ENCODE data around the gene MYADML2. TPM values are rescaled to one million over a fixed set of nuclear protein-coding genes. Genes with fewer than 3 reads are reported as not detected.
"Not testable (repeated sequence)": the region's sequence is repeated elsewhere in the genome, so short reads cannot be mapped to it uniquely, and the experiment has no call there.

MYADML2 gene
- total RNA-seq, 1 donor from 2014 or later = 0.11 TPM

DNA sequence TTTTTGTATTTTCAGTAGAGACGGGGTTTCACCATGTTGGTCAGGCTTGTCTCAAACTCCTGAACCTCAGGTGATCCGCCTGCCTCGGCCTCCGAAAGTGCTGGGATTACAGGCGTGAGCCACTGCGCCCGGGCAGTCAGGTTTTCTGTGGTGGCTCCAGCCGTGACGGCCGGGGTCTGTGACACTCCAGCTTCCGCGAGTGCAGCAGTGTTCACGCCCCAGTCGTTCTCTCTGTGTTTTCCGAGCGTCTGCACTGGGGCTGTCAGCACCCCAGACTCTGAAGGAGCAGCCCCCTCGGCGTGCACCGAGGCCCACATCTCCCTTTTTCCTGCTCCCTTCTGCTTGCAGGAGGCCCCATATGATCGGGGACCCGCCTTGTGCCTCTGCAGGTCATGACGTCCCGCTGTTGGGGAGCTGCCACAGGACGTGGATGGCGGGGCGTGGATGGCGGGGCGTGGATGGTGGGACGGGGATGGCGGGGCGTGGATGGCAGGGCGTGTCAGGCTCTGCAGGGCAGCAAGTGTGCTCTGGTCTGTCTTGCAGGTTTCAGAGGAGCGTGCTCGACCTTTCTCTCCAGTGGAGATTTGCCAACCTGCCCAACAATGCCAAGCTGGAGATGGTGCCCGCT, 36.1 kb upstream of the MYADML2 start:
- no peak overlapping the region for H3K4me3 ChIP-seq
- peaks cover 15% of the 10 kb centered on the region for H3K27me3 Mint-ChIP-seq (ENCODE audit: insufficient read depth, low read depth)
- no peaks in the 10 kb centered on the region for H3K9me3 ChIP-seq (ENCODE audit: low read depth)
- no peaks in the 10 kb centered on the region for H4K20me1 ChIP-seq (ENCODE audit: low read depth)
- H3F3A ChIP-seq (ENCODE audit: low read depth) = peaks cover 4% of the 10 kb centered on the region
- H3K9ac ChIP-seq = no peak overlapping the region
- H3K36me3 Mint-ChIP-seq = peaks cover 13% of the 10 kb centered on the region
- H3K4me2 ChIP-seq = no peak overlapping the region
- H3K79me2 ChIP-seq (ENCODE audit: low read depth) = peaks cover 9% of the 10 kb centered on the region
- H3K27ac Mint-ChIP-seq = peak overlapping the region; percentile 50
- TF ChIP-seq EZH2phosphoT487 (IDR thresholded peaks at IDR 0.05) (no peak), EZH2 (IDR thresholded peaks at IDR 0.05) (no peak)
- TF ChIP-seq, protein P1, sequence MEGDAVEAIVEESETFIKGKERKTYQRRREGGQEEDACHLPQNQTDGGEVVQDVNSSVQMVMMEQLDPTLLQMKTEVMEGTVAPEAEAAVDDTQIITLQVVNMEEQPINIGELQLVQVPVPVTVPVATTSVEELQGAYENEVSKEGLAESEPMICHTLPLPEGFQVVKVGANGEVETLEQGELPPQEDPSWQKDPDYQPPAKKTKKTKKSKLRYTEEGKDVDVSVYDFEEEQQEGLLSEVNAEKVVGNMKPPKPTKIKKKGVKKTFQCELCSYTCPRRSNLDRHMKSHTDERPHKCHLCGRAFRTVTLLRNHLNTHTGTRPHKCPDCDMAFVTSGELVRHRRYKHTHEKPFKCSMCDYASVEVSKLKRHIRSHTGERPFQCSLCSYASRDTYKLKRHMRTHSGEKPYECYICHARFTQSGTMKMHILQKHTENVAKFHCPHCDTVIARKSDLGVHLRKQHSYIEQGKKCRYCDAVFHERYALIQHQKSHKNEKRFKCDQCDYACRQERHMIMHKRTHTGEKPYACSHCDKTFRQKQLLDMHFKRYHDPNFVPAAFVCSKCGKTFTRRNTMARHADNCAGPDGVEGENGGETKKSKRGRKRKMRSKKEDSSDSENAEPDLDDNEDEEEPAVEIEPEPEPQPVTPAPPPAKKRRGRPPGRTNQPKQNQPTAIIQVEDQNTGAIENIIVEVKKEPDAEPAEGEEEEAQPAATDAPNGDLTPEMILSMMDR (IDR thresholded peaks at IDR 0.05) = no peak
- peaks cover 11% of the 10 kb centered on the region for H3K4me1 Mint-ChIP-seq
- no peak overlapping the region for H2AFZ ChIP-seq (replicated peaks)
- H3K27me3 ChIP-seq = no peaks in the 10 kb centered on the region
- peaks cover 3% of the 10 kb centered on the region for H3K4me1 ChIP-seq
- no peak for DNase-seq (ENCODE audit: low spot score)
- no peaks in the 10 kb centered on the region for H3K36me3 ChIP-seq
- no peaks in the 10 kb centered on the region for H3K9me3 Mint-ChIP-seq
- no peak overlapping the region for H3K4me3 Mint-ChIP-seq
- no peak overlapping the region for H3K27ac ChIP-seq

DNA sequence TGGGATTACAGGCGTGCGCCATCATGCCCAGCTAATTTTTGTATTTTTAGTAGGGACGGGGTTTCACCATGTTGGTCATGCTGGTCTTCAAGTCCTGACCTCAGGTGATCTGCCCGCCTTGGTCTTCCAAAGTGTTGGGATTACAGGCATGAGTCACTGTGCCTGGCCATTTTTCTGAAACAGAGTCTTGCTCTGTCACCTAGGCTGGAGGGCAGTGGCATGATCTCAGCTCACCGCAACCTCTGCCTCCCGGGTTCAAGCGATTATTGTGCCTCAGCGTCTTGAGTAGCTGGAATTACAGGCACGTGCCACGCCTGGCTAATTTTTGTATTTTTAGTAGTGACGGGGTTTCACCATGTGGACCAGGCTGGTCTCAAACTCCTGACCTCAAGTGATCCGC, 34.5 kb upstream of the MYADML2 start:
- H3K27ac Mint-ChIP-seq; H3K9me3 ChIP-seq (ENCODE audit: low read depth); H3K27me3 Mint-ChIP-seq (ENCODE audit: insufficient read depth, low read depth); H3K4me3 ChIP-seq; H3F3A ChIP-seq (ENCODE audit: low read depth); H3K4me2 ChIP-seq; H3K4me1 ChIP-seq; H3K36me3 ChIP-seq; H3K4me3 Mint-ChIP-seq; H3K9ac ChIP-seq; H3K27ac ChIP-seq; H4K20me1 ChIP-seq (ENCODE audit: low read depth); H2AFZ ChIP-seq (replicated peaks); DNase-seq (ENCODE audit: low spot score); H3K27me3 ChIP-seq; H3K9me3 Mint-ChIP-seq: not testable (repeated sequence)
- Mint-ChIP-seq H3K4me1 (peaks cover 12% of the 10 kb centered on the region), H3K36me3 (peaks cover 13% of the 10 kb centered on the region)
- peaks cover 13% of the 10 kb centered on the region for H3K79me2 ChIP-seq (ENCODE audit: low read depth)

DNA sequence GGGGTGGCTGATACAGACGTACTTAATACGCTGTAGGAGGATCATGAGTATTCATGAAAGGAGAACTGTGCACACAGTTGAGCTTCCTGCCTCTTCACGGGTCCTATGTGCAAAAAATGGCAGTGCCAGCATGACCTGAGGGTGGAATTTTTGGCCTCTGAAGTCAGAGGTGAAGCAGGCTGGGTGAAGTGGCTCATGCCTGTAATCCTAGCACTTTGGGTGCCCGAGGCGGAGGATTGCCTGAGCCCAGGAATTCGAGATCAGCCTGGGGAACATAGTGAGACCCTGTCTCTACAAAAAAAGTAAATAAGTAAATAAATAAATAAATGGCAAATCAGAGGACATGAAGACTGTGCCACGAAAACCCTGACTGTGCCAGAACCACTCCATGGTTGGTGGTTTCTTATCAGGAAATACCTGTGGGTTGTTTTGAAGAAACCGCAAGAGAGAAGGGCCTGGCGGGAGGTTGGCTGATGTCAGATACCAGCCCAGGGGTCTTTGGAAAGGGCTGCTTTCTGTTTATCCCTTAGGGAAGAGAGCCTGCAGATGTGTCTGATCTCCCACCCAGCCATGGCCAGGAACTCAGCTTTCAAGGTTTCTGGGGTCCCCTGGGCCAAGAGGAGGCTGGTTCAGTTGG, 33.8 kb upstream of the MYADML2 start:
- Histone ChIP-seq H3K27me3 (peaks cover 13% of the 10 kb centered on the region), H2AFZ (replicated peaks) (no peak overlapping the region), H3K79me2 (ENCODE audit: low read depth) (peaks cover 13% of the 10 kb centered on the region), H3K27ac (no peak overlapping the region), H3K4me3 (no peak overlapping the region), H3K9me3 (ENCODE audit: low read depth) (no peaks in the 10 kb centered on the region), H3K4me1 (peaks cover 3% of the 10 kb centered on the region), H3K4me2 (no peak overlapping the region), H3K36me3 (no peaks in the 10 kb centered on the region), H3F3A (ENCODE audit: low read depth) (peaks cover 4% of the 10 kb centered on the region), H4K20me1 (ENCODE audit: low read depth) (no peaks in the 10 kb centered on the region), H3K9ac (no peak overlapping the region)
- Mint-ChIP-seq H3K9me3 (peaks cover 4% of the 10 kb centered on the region), H3K27ac (no peak overlapping the region), H3K27me3 (ENCODE audit: insufficient read depth, low read depth) (peaks cover 7% of the 10 kb centered on the region), H3K36me3 (peaks cover 13% of the 10 kb centered on the region), H3K4me1 (peaks cover 19% of the 10 kb centered on the region), H3K4me3 (no peak overlapping the region)
- no peak for DNase-seq (ENCODE audit: low spot score)
- no peak for TF ChIP-seq EZH2phosphoT487 (IDR thresholded peaks at IDR 0.05)
- TF ChIP-seq EZH2 (IDR thresholded peaks at IDR 0.05) = no peak
- TF ChIP-seq, protein P1 (IDR thresholded peaks at IDR 0.05) = no peak

DNA sequence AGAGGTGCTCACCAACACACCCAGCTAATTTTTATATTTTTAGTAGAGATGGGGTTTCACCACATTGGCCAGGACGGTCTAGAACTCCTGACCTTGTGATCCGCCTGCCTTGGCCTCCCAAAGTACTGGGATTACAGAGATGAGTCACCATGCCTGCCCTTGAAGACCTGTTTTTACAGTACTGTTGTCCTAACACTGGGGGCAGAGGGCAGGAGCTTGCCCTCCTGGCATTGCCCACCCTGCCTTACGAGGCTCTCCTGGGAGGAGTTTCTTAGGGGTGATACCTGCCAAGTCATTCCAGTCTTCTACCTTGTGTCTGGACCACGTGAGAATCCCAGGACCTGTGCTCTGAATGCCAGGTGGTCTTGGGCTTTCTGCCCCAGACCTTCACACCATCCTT, 33.1 kb upstream of the MYADML2 start:
- Histone ChIP-seq H2AFZ (replicated peaks) (no peak overlapping the region), H4K20me1 (ENCODE audit: low read depth) (no peaks in the 10 kb centered on the region), H3K4me2 (no peak overlapping the region), H3F3A (ENCODE audit: low read depth) (peaks cover 4% of the 10 kb centered on the region), H3K4me1 (peaks cover 3% of the 10 kb centered on the region), H3K79me2 (ENCODE audit: low read depth) (peaks cover 13% of the 10 kb centered on the region), H3K4me3 (no peak overlapping the region), H3K27ac (no peak overlapping the region), H3K27me3 (peaks cover 20% of the 10 kb centered on the region), H3K9me3 (ENCODE audit: low read depth) (no peaks in the 10 kb centered on the region), H3K9ac (no peak overlapping the region), H3K36me3 (no peaks in the 10 kb centered on the region)
- no peak for DNase-seq (ENCODE audit: low spot score)
- no peak overlapping the region for H3K27ac Mint-ChIP-seq
- peaks cover 12% of the 10 kb centered on the region for H3K36me3 Mint-ChIP-seq
- peaks cover 10% of the 10 kb centered on the region for H3K27me3 Mint-ChIP-seq (ENCODE audit: insufficient read depth, low read depth)
- peaks cover 5% of the 10 kb centered on the region for H3K9me3 Mint-ChIP-seq
- peaks cover 19% of the 10 kb centered on the region for H3K4me1 Mint-ChIP-seq
- TF ChIP-seq, protein P1 (IDR thresholded peaks at IDR 0.05) = no peak
- TF ChIP-seq EZH2 (IDR thresholded peaks at IDR 0.05) (no peak), EZH2phosphoT487 (IDR thresholded peaks at IDR 0.05) (no peak)
- H3K4me3 Mint-ChIP-seq = peak overlapping the region; percentile 68

Data from neural progenitor cell (in vitro differentiated cells).